Panc1 (cell line): ENCODE measurements around the gene DNAH9. TPM values are rescaled to one million over a fixed set of nuclear protein-coding genes. Genes with fewer than 3 reads are reported as not detected.

Source experiments
- ATAC-seq: fragments of 200-7000 bp; cut with Tn5 transposase; 2 replicates; pipeline ENCODE4 v1.9.1; 2020; ENCODE audit warnings: mild to moderate bottlenecking, moderate library complexity
- BruUV-seq: library from RNA; stranded (reverse); fragments of 400-500 nt; replicated peaks from 2 replicates; lab custom pipeline; 2021; lab: Mats Ljungman, UMichigan
- CTCF ChIA-PET: fragments of 300-600 bp; sonication (Branson Sonifier 250); formaldehyde crosslinking; loops from one replicate; lab custom pipeline; 2022; ENCODE audit warnings: antibody characterized with exemption; lab: Charles Lee
- POLR2A ChIA-PET: fragments of 300-600 bp; sonication (Branson Sonifier 250); formaldehyde crosslinking; loops from one replicate; lab custom pipeline; 2022; ENCODE audit warnings: antibody characterized with exemption; lab: Charles Lee
- DNase-seq: peaks from one replicate; pipeline ENCODE4 v3.0.0-alpha.2; 2010; ENCODE audit warnings: low read depth, low spot score
- H3K27ac ChIP-seq: 2 replicates; pipeline ENCODE4 v1.5.1; 2011; ENCODE audit warnings: mild to moderate bottlenecking, low read length, inconsistent platforms
- H3K27me3 ChIP-seq: fragments of 200-500 bp; sonication (Bioruptor generic); 2 replicates; pipeline ENCODE4 v1.6.0; 2014; ENCODE audit warnings: low read length, inconsistent platforms; ENCODE audit not compliant: control insufficient read depth, insufficient read depth
- H3K36me3 ChIP-seq: fragments of 200-500 bp; sonication (Bioruptor generic); 2 replicates; pipeline ENCODE4 v1.5.1; 2014; ENCODE audit warnings: inconsistent platforms, mild to moderate bottlenecking, low read length, moderate library complexity; ENCODE audit not compliant: control insufficient read depth, insufficient read depth
- H3K4me1 ChIP-seq: 2 replicates; pipeline ENCODE4 v1.5.1; 2011; ENCODE audit warnings: inconsistent platforms, mild to moderate bottlenecking, low read length, moderate library complexity; ENCODE audit not compliant: control insufficient read depth, insufficient read depth
- H3K4me3 ChIP-seq, 2 experiments: 2 replicates each; pipeline ENCODE4 v1.5.1; 2011 to 2012; ENCODE audit warnings: low read depth in 2 of 2, low read length in 2 of 2, mild to moderate bottlenecking in 2 of 2, inconsistent platforms in 1 of 2, moderate library complexity in 1 of 2
- H3K9me3 ChIP-seq: fragments of 200-500 bp; sonication (Bioruptor generic); 2 replicates; pipeline ENCODE4 v1.5.1; 2014; ENCODE audit warnings: low read depth, mild to moderate bottlenecking, inconsistent platforms, low read length, moderate library complexity; ENCODE audit not compliant: control insufficient read depth, insufficient read depth
- CTCF ChIP-seq: fragments of 450-650 bp; IDR thresholded peaks from 2 replicates; pipeline ENCODE4 v1.5.1; 2017; ENCODE audit warnings: mild to moderate bottlenecking
- POLR2AphosphoS5 ChIP-seq: IDR thresholded peaks from 2 replicates; pipeline ENCODE4 v1.6.1; 2012; ENCODE audit warnings: mild to moderate bottlenecking, low read depth, low read length, moderate library complexity
- REST ChIP-seq, 2 experiments: IDR thresholded peaks; 2 replicates each; pipeline ENCODE4 v1.6.1; 2011 to 2012; ENCODE audit warnings: low read depth in 2 of 2, control low read depth in 1 of 2, low read length in 1 of 2, mild to moderate bottlenecking in 1 of 2, moderate library complexity in 1 of 2; ENCODE audit not compliant: insufficient read depth in 1 of 2
- SIN3A ChIP-seq: IDR thresholded peaks from 2 replicates; pipeline ENCODE4 v1.6.1; 2012; ENCODE audit warnings: low read depth, mild to moderate bottlenecking, low read length, moderate library complexity, borderline replicate concordance; ENCODE audit not compliant: insufficient read depth
- TCF7L2 ChIP-seq: IDR thresholded peaks from 2 replicates; pipeline ENCODE4 v1.6.1; 2011; ENCODE audit warnings: mild to moderate bottlenecking, low read depth, low read length, inconsistent platforms
- in situ Hi-C: cut with HindIII; loops from 2 replicates; pipeline ENCODE4 v1.10.0; 2016; ENCODE audit warnings: low sequenced_read_pairs, low pct_unique_long_range_greater_than_20kb
- intact Hi-C: fragments of 100-400 bp; cut with micrococcal nuclease; formaldehyde crosslinking; loops from one replicate; pipeline ENCODE4 v1.10.0; 2022; ENCODE audit not compliant: unreplicated experiment
- total RNA-seq: library from RNA; stranded (reverse); gene quantifications from one replicate; pipeline ENCODE4 v1.2.1, GENCODE V29; 2021; ENCODE audit not compliant: unreplicated experiment

Gene DNAH9
- total RNA-seq, 1 experiment from 2014 or later = not detected

- ChIA-PET CTCF (no interaction called here), POLR2A (no interaction called here)
- ATAC-seq (no peak), DNase-seq (no peak)
- no peaks in the 10 kb centered on the region for H3K27me3 ChIP-seq
- no peaks in the 10 kb centered on the region for H3K4me1 ChIP-seq
- H3K27ac ChIP-seq = no peak overlapping the region
- no peaks in the 10 kb centered on the region for H3K9me3 ChIP-seq
- no peak for TF ChIP-seq REST (IDR thresholded peaks at IDR 0.05; ENCODE audit: insufficient read depth in 1 of 2, low read depth in 2 of 2, low read length in 1 of 2)
- no peak for TF ChIP-seq CTCF
- no peak for TF ChIP-seq TCF7L2
- no peak for TF ChIP-seq POLR2AphosphoS5
- H3K36me3 ChIP-seq = no peaks in the 10 kb centered on the region
- in situ Hi-C loops (no loop called here), intact Hi-C loops (no loop called here)
- no TSS peak for BruUV-seq
- H3K4me3 ChIP-seq = no peak overlapping the region
These were observed 241.8 kb downstream of the DNAH9 start for GRCh38 chr17:11840052-11840451.

GRCh38 chr17:11840831-11841230 lies 242.6 kb downstream of the DNAH9 start:
- Histone ChIP-seq H3K27ac (no peak overlapping the region), H3K36me3 (no peaks in the 10 kb centered on the region), H3K27me3 (no peaks in the 10 kb centered on the region), H3K4me3 (no peak overlapping the region), H3K9me3 (no peaks in the 10 kb centered on the region), H3K4me1 (no peaks in the 10 kb centered on the region)
- DNase-seq (no peak), ATAC-seq (no peak)
- CTCF ChIA-PET = no interaction called here
- BruUV-seq = no TSS peak
- in situ Hi-C loops = no loop called here
- no peak for TF ChIP-seq CTCF
- no peak for TF ChIP-seq POLR2AphosphoS5
- TF ChIP-seq SIN3A = no peak
- TF ChIP-seq TCF7L2 = no peak
- TF ChIP-seq REST (IDR thresholded peaks at IDR 0.05; ENCODE audit: insufficient read depth in 1 of 2, low read depth in 2 of 2, low read length in 1 of 2) = no peak
- intact Hi-C loops = no loop called here
- POLR2A ChIA-PET = no interaction called here
